Progenitor cell of endocrine pancreas (in vitro differentiated cells): ENCODE measurements around the gene ADAM20. TPM values are rescaled to one million over a fixed set of nuclear protein-coding genes. Genes with fewer than 3 reads are reported as not detected.

Experiments
- DNase-seq: peaks from one replicate; pipeline ENCODE4 v3.0.0; 2021; ENCODE audit warnings: low spot score; ENCODE audit not compliant: unreplicated experiment
- H3K27ac Mint-ChIP-seq: 2 replicates; pipeline ENCODE4 v1.8.0; 2021; ENCODE audit warnings: mild to moderate bottlenecking, moderate library complexity, mixed read lengths
- H3K27me3 Mint-ChIP-seq: 2 replicates; pipeline ENCODE4 v1.8.0; 2021; ENCODE audit warnings: mixed read lengths
- H3K36me3 Mint-ChIP-seq: 2 replicates; pipeline ENCODE4 v1.8.0; 2022; ENCODE audit warnings: mixed read lengths; ENCODE audit not compliant: insufficient read depth
- H3K4me1 Mint-ChIP-seq: 2 replicates; pipeline ENCODE4 v1.8.0; 2021; ENCODE audit warnings: low read depth, mixed read lengths
- H3K4me3 Mint-ChIP-seq: 2 replicates; pipeline ENCODE4 v1.8.0; 2021; ENCODE audit warnings: low read depth, mild to moderate bottlenecking, moderate library complexity, mixed read lengths
- H3K9me3 Mint-ChIP-seq: 2 replicates; pipeline ENCODE4 v1.8.0; 2021; ENCODE audit warnings: low read depth, mixed read lengths
- total RNA-seq: library from RNA; stranded (reverse); gene quantifications from 2 replicates; pipeline ENCODE4 v1.2.1, GENCODE V29; 2021
- TF ChIP-seq, protein P1 (sequence below): fragments of 200-600 bp; sonication (generic); IDR thresholded peaks from one replicate; pipeline ENCODE4 v1.5.0; 2021; ENCODE audit warnings: antibody characterized with exemption, mild to moderate bottlenecking; ENCODE audit not compliant: unreplicated experiment

ADAM20 gene
- total RNA-seq, 1 donor from 2014 or later, result 1.0 TPM

DNA sequence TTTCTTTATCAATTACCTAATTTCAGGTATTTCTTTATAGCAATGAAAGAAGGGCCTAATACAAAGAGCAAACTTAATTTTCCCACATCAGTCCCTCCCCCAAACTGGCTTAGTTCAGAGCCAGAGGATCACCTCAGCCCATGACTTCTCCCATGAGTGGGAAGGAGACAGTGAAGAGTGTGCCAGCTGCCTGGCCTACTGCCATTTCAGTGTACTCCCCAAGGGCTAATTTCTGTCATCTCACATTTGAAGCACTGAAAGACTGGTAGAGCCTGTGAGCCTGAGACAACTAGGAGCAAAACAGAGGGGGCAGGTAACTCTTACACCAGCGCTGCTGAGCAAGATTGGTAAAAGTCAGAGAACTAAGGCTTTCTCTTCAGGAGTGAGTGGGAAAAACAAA, 29.1 kb upstream of the ADAM20 start:
- DNase-seq, result no peak
- H3K27me3 Mint-ChIP-seq, result no peaks in the 10 kb centered on the region
- peaks cover 46% of the 10 kb centered on the region for H3K9me3 Mint-ChIP-seq
- H3K36me3 Mint-ChIP-seq, result peaks cover 62% of the 10 kb centered on the region
- TF ChIP-seq, protein P1, sequence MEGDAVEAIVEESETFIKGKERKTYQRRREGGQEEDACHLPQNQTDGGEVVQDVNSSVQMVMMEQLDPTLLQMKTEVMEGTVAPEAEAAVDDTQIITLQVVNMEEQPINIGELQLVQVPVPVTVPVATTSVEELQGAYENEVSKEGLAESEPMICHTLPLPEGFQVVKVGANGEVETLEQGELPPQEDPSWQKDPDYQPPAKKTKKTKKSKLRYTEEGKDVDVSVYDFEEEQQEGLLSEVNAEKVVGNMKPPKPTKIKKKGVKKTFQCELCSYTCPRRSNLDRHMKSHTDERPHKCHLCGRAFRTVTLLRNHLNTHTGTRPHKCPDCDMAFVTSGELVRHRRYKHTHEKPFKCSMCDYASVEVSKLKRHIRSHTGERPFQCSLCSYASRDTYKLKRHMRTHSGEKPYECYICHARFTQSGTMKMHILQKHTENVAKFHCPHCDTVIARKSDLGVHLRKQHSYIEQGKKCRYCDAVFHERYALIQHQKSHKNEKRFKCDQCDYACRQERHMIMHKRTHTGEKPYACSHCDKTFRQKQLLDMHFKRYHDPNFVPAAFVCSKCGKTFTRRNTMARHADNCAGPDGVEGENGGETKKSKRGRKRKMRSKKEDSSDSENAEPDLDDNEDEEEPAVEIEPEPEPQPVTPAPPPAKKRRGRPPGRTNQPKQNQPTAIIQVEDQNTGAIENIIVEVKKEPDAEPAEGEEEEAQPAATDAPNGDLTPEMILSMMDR, result no peak
- H3K4me3 Mint-ChIP-seq, result no peak overlapping the region
- H3K27ac Mint-ChIP-seq, result no peak overlapping the region
- H3K4me1 Mint-ChIP-seq, result peaks cover 1% of the 10 kb centered on the region

DNA sequence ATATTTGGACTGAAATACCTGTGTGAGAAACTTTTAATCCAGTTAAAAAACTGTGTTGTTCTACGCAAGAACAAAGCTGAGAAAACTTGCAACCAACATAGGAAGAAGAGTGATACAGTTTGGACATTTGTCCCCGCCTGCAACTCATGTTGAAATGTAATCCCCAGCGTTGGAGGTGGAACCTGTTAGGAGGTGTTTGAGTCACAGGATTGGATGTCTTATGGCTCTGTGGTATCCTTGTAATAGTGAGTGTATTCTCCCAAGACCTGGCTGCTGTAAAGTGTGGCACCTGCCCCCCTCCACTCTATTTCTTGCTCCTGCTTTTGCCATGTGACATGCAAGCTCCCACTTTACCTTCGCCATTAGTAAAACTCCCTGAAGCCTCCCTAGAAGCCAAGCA, 28.6 kb upstream of the ADAM20 start:
- TF ChIP-seq, protein P1, result no peak
- DNase-seq, result no peak
- Mint-ChIP-seq H3K27ac (no peak overlapping the region), H3K4me3 (no peak overlapping the region), H3K27me3 (no peaks in the 10 kb centered on the region), H3K36me3 (peaks cover 58% of the 10 kb centered on the region), H3K4me1 (peaks cover 1% of the 10 kb centered on the region), H3K9me3 (peaks cover 46% of the 10 kb centered on the region)

DNA sequence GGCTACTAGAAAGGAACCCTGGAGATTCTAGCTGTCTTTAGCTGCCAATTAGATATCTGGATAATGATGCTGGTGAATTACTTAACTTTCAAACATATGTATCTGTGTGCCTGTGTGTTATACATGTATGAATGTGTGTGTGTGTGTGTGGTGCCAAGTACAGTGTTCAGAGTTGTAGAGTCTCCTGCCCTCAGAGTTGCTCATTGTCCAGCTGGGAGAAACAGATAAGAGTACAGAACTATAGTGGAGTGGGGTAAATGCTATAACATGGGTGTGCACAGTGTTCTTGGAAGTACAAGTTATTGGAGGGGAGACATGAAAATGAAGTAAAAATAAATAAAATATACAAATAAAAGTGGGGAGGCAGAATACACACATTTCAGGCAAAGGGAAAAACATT, 23.6 kb upstream of the ADAM20 start:
- Mint-ChIP-seq H3K4me3 (no peak overlapping the region), H3K27me3 (no peaks in the 10 kb centered on the region), H3K9me3 (peaks cover 21% of the 10 kb centered on the region), H3K36me3 (peaks cover 35% of the 10 kb centered on the region), H3K27ac (no peak overlapping the region), H3K4me1 (no peaks in the 10 kb centered on the region)
- DNase-seq, result no peak
- TF ChIP-seq, protein P1, result no peak

DNA sequence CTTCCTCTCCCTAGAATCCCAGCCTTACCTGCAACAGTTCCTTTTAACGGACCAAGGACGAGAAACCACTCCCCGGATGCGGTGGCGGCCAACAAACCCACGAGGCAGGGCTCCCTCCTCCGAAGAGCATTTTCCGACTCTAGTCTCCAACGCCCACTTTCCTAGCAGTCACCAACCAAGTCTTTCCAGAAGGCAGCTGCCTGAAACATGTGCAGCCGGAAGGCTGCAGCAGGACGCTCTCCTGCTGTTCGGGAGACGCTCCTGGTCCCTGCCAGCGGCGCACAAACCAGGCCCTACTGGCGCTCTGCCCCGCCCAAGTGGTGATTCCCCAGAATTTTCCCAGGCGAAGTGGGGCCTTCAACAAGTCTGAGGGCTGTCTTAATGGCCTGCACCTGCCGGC, 21.1 kb upstream of the ADAM20 start:
- TF ChIP-seq, protein P1, result no peak
- no peak overlapping the region for H3K4me3 Mint-ChIP-seq
- DNase-seq, result no peak
- H3K9me3 Mint-ChIP-seq, result peaks cover 4% of the 10 kb centered on the region
- no peak overlapping the region for H3K27ac Mint-ChIP-seq
- no peaks in the 10 kb centered on the region for H3K4me1 Mint-ChIP-seq
- no peaks in the 10 kb centered on the region for H3K27me3 Mint-ChIP-seq
- H3K36me3 Mint-ChIP-seq, result peaks cover 12% of the 10 kb centered on the region

DNA sequence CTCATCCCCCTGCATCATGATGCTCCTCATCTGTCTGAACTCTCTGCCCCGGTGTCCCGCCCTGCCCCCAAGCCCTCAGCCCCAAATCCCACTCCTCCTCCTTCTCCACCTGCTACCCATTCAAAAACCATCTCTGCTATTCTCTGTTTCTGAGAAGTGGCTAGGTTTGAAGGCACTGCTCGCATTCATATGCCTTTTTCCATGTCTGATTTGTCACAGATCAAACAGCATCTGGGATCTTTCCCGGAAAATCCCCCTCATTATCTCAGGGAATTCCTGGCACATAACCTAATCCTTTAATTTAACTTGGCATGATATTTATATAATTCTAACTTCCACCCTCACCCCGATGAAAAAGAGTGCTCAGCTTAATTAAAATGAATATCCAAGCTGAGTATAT, 3.3 kb upstream of the ADAM20 start:
- Mint-ChIP-seq H3K4me3 (no peak overlapping the region), H3K27me3 (no peaks in the 10 kb centered on the region), H3K4me1 (no peaks in the 10 kb centered on the region), H3K27ac (no peak overlapping the region), H3K36me3 (peaks cover 36% of the 10 kb centered on the region), H3K9me3 (peaks cover 35% of the 10 kb centered on the region)
- TF ChIP-seq, protein P1, result no peak
- no peak for DNase-seq
